HEK293 (cell line): ENCODE measurements around the gene PCCA.

Source experiments
- CTCF ChIA-PET: fragments of 350-600 bp; formaldehyde crosslinking; extraction: SDS; loops from one replicate; lab custom pipeline; 2021; ENCODE audit warnings: antibody characterized with exemption; lab: Yijun Ruan, JAX
- POLR2A ChIA-PET: fragments of 300-600 bp; formaldehyde crosslinking; extraction: SDS; loops from one replicate; lab custom pipeline; 2020; ENCODE audit warnings: antibody characterized with exemption, inconsistent platforms; lab: Yijun Ruan, JAX
- H3K27ac ChIP-seq: fragments of 200-500 bp; sonication (Bioruptor generic); 2 replicates; pipeline ENCODE4 v1.5.1; 2014; ENCODE audit warnings: low read depth, low read length, control low read depth, inconsistent platforms; ENCODE audit errors: extremely low read depth
- H3K36me3 ChIP-seq, 2 experiments: fragments of 200-500 bp in 1 of 2; sonication (Bioruptor generic) in 1 of 2; 1 replicate in 1 of 2; 2 replicates in 1 of 2; pipeline ENCODE4 v1.5.1; 2014 to 2017; ENCODE audit warnings: inconsistent platforms in 2 of 2, low read length in 2 of 2; ENCODE audit not compliant: control insufficient read depth in 2 of 2, insufficient read depth in 1 of 2
- H3K4me1 ChIP-seq: fragments of 200-500 bp; sonication (Bioruptor generic); 2 replicates; pipeline ENCODE4 v1.5.1; 2014; ENCODE audit warnings: mild to moderate bottlenecking, low read length, inconsistent platforms; ENCODE audit not compliant: control insufficient read depth, insufficient read depth
- H3K4me3 ChIP-seq: 2 replicates; pipeline ENCODE4 v1.5.1; 2011; ENCODE audit warnings: low read depth, mild to moderate bottlenecking, control low read depth, low read length, moderate library complexity
- H3K9me3 ChIP-seq: fragments of 200-500 bp; sonication (Bioruptor generic); 2 replicates; pipeline ENCODE4 v1.5.1; 2014; ENCODE audit warnings: low read depth, low read length, inconsistent platforms; ENCODE audit not compliant: control insufficient read depth, insufficient read depth
- AEBP2 ChIP-seq: fragments of 450-650 bp; formaldehyde crosslinking; IDR thresholded peaks from 2 replicates; pipeline ENCODE4 v1.5.1; 2016; ENCODE audit warnings: missing biosample characterization, missing genetic modification characterization, borderline replicate concordance
- BCL11A ChIP-seq: fragments of 450-650 bp; formaldehyde crosslinking; IDR thresholded peaks from 2 replicates; pipeline ENCODE4 v1.5.1; 2016; ENCODE audit warnings: low read depth, missing biosample characterization, missing genetic modification characterization
- KLF17 ChIP-seq: fragments of 450-650 bp; formaldehyde crosslinking; IDR thresholded peaks from 2 replicates; pipeline ENCODE4 v1.5.1; 2016; ENCODE audit warnings: missing biosample characterization, missing genetic modification characterization
- REPIN1 ChIP-seq: fragments of 450-650 bp; formaldehyde crosslinking; IDR thresholded peaks from 2 replicates; pipeline ENCODE4 v1.5.1; 2017; ENCODE audit warnings: missing biosample characterization, missing genetic modification characterization, low read depth
- ZNF221 ChIP-seq: fragments of 450-650 bp; formaldehyde crosslinking; IDR thresholded peaks from 2 replicates; pipeline ENCODE4 v1.5.1; 2017; ENCODE audit warnings: missing biosample characterization, missing genetic modification characterization, borderline replicate concordance
- ZNF302 ChIP-seq: fragments of 450-650 bp; formaldehyde crosslinking; IDR thresholded peaks from 2 replicates; pipeline ENCODE4 v1.5.1; 2016; ENCODE audit warnings: missing biosample characterization, missing genetic modification characterization, low read depth
- ZNF354C ChIP-seq: fragments of 450-650 bp; formaldehyde crosslinking; IDR thresholded peaks from 2 replicates; pipeline ENCODE4 v1.5.1; 2016; ENCODE audit warnings: missing biosample characterization, missing genetic modification characterization, low read depth, borderline replicate concordance
- ZNF426 ChIP-seq: fragments of 450-650 bp; formaldehyde crosslinking; IDR thresholded peaks from 2 replicates; pipeline ENCODE4 v1.5.1; 2017; ENCODE audit warnings: missing biosample characterization, missing genetic modification characterization, mild to moderate bottlenecking, inconsistent platforms, moderate library complexity
- ZNF513 ChIP-seq: fragments of 450-650 bp; IDR thresholded peaks from 2 replicates; pipeline ENCODE4 v1.5.1; 2018; ENCODE audit warnings: missing biosample characterization, missing genetic modification characterization
- ZNF544 ChIP-seq: fragments of 450-650 bp; formaldehyde crosslinking; IDR thresholded peaks from 2 replicates; pipeline ENCODE4 v1.5.0; 2017; ENCODE audit warnings: missing biosample characterization, missing genetic modification characterization
- ZNF621 ChIP-seq: fragments of 450-650 bp; formaldehyde crosslinking; IDR thresholded peaks from 2 replicates; pipeline ENCODE4 v1.5.1; 2017; ENCODE audit warnings: missing biosample characterization, missing genetic modification characterization
- TF ChIP-seq, protein P1 (sequence below): fragments of 450-650 bp; formaldehyde crosslinking; IDR thresholded peaks from 2 replicates; pipeline ENCODE4 v1.5.1; 2016; ENCODE audit warnings: missing biosample characterization, missing genetic modification characterization
- TF ChIP-seq, protein P2 (sequence below): IDR thresholded peaks from 2 replicates; pipeline ENCODE4 v1.6.1; 2011; ENCODE audit warnings: mild to moderate bottlenecking, low read depth, low read length, borderline replicate concordance
- TF ChIP-seq, protein P3 (sequence below): fragments of 450-650 bp; formaldehyde crosslinking; IDR thresholded peaks from 2 replicates; pipeline ENCODE4 v1.5.1; 2016; ENCODE audit warnings: missing biosample characterization, missing genetic modification characterization
- TF ChIP-seq, protein P4 (sequence below): fragments of 450-650 bp; formaldehyde crosslinking; IDR thresholded peaks from 2 replicates; pipeline ENCODE4 v1.5.1; 2016; ENCODE audit warnings: missing biosample characterization, missing genetic modification characterization

PCCA gene

GRCh38 chr13:100536643-100537180 is 447.8 kb downstream of the PCCA start:
- ChIA-PET CTCF (no interaction called here), POLR2A (no interaction called here)
- TF ChIP-seq, protein P1, sequence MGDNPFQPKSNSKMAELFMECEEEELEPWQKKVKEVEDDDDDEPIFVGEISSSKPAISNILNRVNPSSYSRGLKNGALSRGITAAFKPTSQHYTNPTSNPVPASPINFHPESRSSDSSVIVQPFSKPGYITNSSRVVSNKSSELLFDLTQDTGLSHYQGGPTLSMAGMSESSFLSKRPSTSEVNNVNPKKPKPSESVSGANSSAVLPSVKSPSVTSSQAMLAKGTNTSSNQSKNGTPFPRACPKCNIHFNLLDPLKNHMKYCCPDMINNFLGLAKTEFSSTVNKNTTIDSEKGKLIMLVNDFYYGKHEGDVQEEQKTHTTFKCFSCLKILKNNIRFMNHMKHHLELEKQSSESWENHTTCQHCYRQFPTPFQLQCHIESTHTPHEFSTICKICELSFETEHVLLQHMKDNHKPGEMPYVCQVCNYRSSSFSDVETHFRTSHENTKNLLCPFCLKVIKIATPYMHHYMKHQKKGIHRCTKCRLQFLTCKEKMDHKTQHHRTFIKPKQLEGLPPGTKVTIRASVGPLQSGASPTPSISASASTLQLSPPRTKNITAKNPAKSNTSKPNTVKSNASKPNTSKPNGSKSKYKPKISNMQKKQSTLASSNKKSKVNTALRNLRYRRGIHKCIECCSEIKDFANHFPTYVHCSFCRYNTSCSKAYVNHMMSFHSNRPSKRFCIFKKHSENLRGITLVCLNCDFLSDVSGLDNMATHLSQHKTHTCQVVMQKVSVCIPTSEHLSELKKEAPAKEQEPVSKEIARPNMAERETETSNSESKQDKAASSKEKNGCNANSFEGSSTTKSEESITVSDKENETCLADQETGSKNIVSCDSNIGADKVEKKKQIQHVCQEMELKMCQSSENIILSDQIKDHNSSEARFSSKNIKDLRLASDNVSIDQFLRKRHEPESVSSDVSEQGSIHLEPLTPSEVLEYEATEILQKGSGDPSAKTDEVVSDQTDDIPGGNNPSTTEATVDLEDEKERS, result no peak
- TF ChIP-seq REPIN1 (tag by site-specific recombination) (no peak), ZNF513 (tag by site-specific recombination) (no peak), AEBP2 (no peak), ZNF621 (tag by site-specific recombination) (no peak), ZNF426 (no peak), ZNF544 (tag by site-specific recombination) (no peak), KLF17 (tag by site-specific recombination) (no peak), ZNF302 (tag by site-specific recombination) (no peak), ZNF354C (tag by site-specific recombination) (no peak), ZNF221 (no peak), BCL11A (tag by site-specific recombination) (no peak)
- TF ChIP-seq, protein P2, sequence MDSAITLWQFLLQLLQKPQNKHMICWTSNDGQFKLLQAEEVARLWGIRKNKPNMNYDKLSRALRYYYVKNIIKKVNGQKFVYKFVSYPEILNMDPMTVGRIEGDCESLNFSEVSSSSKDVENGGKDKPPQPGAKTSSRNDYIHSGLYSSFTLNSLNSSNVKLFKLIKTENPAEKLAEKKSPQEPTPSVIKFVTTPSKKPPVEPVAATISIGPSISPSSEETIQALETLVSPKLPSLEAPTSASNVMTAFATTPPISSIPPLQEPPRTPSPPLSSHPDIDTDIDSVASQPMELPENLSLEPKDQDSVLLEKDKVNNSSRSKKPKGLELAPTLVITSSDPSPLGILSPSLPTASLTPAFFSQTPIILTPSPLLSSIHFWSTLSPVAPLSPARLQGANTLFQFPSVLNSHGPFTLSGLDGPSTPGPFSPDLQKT, result no peak
- TF ChIP-seq, protein P3, sequence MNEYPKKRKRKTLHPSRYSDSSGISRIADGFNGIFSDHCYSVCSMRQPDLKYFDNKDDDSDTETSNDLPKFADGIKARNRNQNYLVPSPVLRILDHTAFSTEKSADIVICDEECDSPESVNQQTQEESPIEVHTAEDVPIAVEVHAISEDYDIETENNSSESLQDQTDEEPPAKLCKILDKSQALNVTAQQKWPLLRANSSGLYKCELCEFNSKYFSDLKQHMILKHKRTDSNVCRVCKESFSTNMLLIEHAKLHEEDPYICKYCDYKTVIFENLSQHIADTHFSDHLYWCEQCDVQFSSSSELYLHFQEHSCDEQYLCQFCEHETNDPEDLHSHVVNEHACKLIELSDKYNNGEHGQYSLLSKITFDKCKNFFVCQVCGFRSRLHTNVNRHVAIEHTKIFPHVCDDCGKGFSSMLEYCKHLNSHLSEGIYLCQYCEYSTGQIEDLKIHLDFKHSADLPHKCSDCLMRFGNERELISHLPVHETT (tag by site-specific recombination), result no peak
- TF ChIP-seq, protein P4, sequence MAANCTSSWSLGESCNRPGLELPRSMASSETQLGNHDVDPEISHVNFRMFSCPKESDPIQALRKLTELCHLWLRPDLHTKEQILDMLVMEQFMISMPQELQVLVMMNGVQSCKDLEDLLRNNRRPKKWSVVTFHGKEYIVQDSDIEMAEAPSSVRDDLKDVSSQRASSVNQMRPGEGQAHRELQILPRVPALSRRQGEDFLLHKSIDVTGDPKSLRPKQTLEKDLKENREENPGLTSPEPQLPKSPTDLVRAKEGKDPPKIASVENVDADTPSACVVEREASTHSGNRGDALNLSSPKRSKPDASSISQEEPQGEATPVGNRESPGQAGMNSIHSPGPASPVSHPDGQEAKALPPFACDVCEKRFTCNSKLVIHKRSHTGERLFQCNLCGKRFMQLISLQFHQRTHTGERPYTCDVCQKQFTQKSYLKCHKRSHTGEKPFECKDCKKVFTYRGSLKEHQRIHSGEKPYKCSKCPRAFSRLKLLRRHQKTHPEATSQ (tag by site-specific recombination), result no peak
- H3K36me3 ChIP-seq, result no peaks in the 10 kb centered on the region
- no peak overlapping the region for H3K27ac ChIP-seq
- H3K4me3 ChIP-seq, result no peak overlapping the region
- H3K4me1 ChIP-seq, result no peaks in the 10 kb centered on the region
- no peaks in the 10 kb centered on the region for H3K9me3 ChIP-seq
